ENCODE results near the gene SLC4A11. TPM values are rescaled to one million over a fixed set of nuclear protein-coding genes. Genes with fewer than 3 reads are reported as not detected.
"Not testable (repeated sequence)": the region's sequence is repeated elsewhere in the genome, so short reads cannot be mapped to it uniquely, and the experiment has no call there.

SLC4A11 gene
- total RNA-seq, 1 donor from 2014 or later: 4.2 TPM

DNA sequence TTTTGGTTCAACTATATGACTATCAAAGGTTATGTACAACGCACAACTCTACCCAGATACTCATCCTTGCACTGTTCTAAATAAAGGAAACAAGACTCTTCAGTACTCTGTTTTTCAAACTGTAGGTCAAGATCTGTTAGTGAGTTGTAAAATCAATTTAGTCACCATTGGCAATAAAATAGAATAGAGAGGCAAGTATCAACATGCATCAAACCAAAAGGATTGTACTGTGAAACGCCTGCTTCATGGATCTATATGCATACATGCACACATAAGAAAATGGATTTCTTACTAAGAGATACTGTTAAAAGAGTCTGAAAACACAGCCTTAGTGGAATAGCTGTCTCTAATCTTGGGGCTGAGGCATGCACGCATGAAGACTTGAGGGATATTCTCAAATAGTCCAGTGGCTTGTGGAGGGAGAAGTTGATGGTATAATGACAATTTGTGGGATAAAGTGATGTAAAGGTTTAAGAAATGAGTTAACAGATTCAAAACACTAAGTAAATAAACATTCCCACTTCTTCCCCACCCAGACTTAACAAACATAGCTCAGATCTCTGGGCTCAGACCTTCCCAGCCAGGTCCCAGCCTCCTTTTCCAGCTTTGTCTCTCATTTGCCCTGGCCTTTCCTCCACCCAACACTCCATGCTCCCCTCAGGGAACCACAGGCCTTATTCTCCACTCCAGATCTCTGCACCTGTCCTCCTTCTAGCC is 54.9 kb downstream of the SLC4A11 start:
- TF ChIP-seq, protein P1, sequence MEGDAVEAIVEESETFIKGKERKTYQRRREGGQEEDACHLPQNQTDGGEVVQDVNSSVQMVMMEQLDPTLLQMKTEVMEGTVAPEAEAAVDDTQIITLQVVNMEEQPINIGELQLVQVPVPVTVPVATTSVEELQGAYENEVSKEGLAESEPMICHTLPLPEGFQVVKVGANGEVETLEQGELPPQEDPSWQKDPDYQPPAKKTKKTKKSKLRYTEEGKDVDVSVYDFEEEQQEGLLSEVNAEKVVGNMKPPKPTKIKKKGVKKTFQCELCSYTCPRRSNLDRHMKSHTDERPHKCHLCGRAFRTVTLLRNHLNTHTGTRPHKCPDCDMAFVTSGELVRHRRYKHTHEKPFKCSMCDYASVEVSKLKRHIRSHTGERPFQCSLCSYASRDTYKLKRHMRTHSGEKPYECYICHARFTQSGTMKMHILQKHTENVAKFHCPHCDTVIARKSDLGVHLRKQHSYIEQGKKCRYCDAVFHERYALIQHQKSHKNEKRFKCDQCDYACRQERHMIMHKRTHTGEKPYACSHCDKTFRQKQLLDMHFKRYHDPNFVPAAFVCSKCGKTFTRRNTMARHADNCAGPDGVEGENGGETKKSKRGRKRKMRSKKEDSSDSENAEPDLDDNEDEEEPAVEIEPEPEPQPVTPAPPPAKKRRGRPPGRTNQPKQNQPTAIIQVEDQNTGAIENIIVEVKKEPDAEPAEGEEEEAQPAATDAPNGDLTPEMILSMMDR (IDR thresholded peaks at IDR 0.05): no peak
- no peak overlapping the region for H3K27ac Mint-ChIP-seq (ENCODE audit: unreplicated experiment)

DNA sequence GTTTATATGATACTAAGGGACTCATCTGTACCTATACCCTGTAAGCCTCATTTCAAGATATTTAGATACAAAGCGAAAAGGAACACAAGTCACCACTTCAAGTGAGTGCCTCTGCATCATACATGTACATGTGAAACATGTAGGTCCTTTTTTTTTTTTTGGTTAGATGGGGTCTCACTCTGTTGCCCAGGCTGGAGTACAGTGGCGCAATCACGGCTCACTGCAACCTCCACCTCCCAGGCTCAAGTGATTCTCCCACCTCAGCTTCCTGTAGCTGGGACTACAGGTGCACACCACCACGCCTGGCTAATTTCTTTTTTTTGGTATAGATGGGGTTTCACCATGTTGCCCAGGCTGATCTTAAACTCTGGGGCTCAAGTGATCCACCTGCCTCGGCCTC is 56.6 kb downstream of the SLC4A11 start:
- DNase-seq (ENCODE audit: low spot score); H3K36me3 Mint-ChIP-seq (ENCODE audit: low read depth); H3K4me1 Mint-ChIP-seq (ENCODE audit: low read depth); H3K27me3 Mint-ChIP-seq (ENCODE audit: low read depth); H3K9me3 Mint-ChIP-seq (ENCODE audit: low read depth); H3K4me3 Mint-ChIP-seq (ENCODE audit: unreplicated experiment); H3K27ac Mint-ChIP-seq (ENCODE audit: unreplicated experiment): not testable (repeated sequence)

More for the DNA sequence above, 54.9 kb downstream of the SLC4A11 start:
- H3K4me1 Mint-ChIP-seq (ENCODE audit: low read depth): peaks cover 4% of the 10 kb centered on the region
- DNase-seq (ENCODE audit: low spot score): no peak
- H3K9me3 Mint-ChIP-seq (ENCODE audit: low read depth): no peaks in the 10 kb centered on the region
- H3K27me3 Mint-ChIP-seq (ENCODE audit: low read depth): no peaks in the 10 kb centered on the region
- no peak overlapping the region for H3K4me3 Mint-ChIP-seq (ENCODE audit: unreplicated experiment)
- no peaks in the 10 kb centered on the region for H3K36me3 Mint-ChIP-seq (ENCODE audit: low read depth)

DNA sequence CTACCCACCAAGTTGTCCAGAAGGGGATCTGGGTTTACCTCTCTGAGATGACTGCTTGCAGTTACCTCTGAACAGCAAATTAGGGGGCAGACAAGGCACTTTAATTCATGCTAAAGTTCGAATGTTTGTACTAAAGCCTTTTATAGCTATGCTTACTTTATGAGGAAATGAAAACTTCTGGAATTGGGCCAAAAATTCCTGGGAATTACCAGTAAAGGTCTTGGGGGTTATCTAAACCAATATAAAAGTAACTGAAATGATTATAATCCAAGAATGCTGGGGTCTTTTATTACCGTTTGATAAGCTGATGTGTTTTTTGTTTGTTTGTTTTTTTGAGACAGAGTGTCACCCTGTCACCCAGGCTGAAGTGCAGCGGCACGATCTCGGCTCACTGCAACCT is 57.7 kb downstream of the SLC4A11 start:
- TF ChIP-seq, protein P1 (IDR thresholded peaks at IDR 0.05): no peak
- H3K36me3 Mint-ChIP-seq (ENCODE audit: low read depth): no peaks in the 10 kb centered on the region
- peaks cover 4% of the 10 kb centered on the region for H3K4me1 Mint-ChIP-seq (ENCODE audit: low read depth)
- H3K27ac Mint-ChIP-seq (ENCODE audit: unreplicated experiment): peak overlapping the region; percentile 27
- H3K27me3 Mint-ChIP-seq (ENCODE audit: low read depth): no peaks in the 10 kb centered on the region
- no peak overlapping the region for H3K4me3 Mint-ChIP-seq (ENCODE audit: unreplicated experiment)
- no peak for DNase-seq (ENCODE audit: low spot score)
- no peaks in the 10 kb centered on the region for H3K9me3 Mint-ChIP-seq (ENCODE audit: low read depth)

DNA sequence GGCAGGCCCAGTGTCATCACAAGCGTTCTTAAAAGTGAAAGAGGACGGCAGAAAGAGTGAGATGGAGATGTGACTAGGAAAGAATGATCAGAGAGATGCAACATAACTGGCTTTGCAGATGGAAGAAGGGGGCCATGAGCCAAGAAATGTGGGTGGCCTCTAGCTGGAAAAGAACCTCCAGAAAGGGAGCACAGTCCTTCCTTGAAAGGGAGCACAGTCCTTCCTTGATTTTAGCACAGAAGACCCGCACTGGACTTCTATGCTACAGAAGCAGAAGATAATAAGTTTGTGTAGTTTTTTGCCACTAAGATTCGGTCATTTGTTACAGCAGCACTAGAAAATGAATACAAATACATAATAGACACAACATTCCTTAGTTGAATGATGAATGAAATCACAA is 58.7 kb downstream of the SLC4A11 start:
- Mint-ChIP-seq H3K27ac (ENCODE audit: unreplicated experiment) (no peak overlapping the region), H3K4me3 (ENCODE audit: unreplicated experiment) (no peak overlapping the region), H3K4me1 (ENCODE audit: low read depth) (peaks cover 10% of the 10 kb centered on the region), H3K27me3 (ENCODE audit: low read depth) (no peaks in the 10 kb centered on the region), H3K9me3 (ENCODE audit: low read depth) (no peaks in the 10 kb centered on the region), H3K36me3 (ENCODE audit: low read depth) (no peaks in the 10 kb centered on the region)
- peak; percentile 1 for DNase-seq (ENCODE audit: low spot score)
- TF ChIP-seq, protein P1 (IDR thresholded peaks at IDR 0.05): no peak

DNA sequence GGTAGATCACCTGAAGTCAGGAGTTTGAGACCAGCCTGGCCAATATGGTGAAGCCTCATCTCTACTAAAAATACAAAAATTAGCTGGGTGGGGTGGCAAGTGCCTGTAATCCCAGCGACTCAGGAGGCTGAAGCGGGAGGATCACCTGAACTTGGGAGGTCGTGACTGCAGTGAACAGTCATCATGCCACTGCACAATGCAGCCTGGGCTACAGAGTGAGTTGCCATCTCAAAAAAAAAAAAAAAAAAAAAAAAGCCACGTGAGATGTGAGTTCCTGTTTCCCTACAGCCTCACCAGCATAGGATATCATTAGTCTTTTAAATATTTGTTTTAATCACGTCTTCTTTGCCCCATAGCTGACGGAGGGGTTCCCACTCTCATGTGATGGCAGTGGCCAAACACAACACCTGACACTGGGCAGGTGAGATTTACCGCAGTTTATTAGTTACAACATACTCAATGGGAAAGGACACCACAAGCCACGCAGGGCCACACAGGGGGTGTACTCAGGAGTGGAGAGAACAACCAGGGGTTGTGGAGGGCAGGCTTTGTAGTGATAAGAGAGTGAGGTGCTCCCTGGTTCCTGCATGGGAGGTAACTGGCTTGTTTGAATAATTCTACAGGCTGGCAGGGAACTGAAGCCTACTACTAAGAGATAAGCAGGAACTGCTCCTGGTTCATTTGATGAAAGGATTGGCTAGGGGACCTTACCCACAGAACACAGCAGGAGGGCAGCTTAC is 61.1 kb downstream of the SLC4A11 start:
- Mint-ChIP-seq H3K4me3 (ENCODE audit: unreplicated experiment) (no peak overlapping the region), H3K27ac (ENCODE audit: unreplicated experiment) (no peak overlapping the region), H3K27me3 (ENCODE audit: low read depth) (no peaks in the 10 kb centered on the region), H3K4me1 (ENCODE audit: low read depth) (peaks cover 21% of the 10 kb centered on the region), H3K9me3 (ENCODE audit: low read depth) (no peaks in the 10 kb centered on the region), H3K36me3 (ENCODE audit: low read depth) (no peaks in the 10 kb centered on the region)
- TF ChIP-seq, protein P1 (IDR thresholded peaks at IDR 0.05): no peak
- DNase-seq (ENCODE audit: low spot score): peak; percentile 20

Other genes starting within 250 kb of the SLC4A11 start
- 0.94 TPM in 1 of 3 replicates, not detected in the others for gene GNRH2, start 195.6 kb downstream of the SLC4A11 start, total RNA-seq
- 30.9 to 41.2 TPM (median 31.0 TPM) in 3 replicates for gene MRPS26, start 193.1 kb downstream of the SLC4A11 start, total RNA-seq
- gene OXT, start 167.6 kb downstream of the SLC4A11 start, total RNA-seq: not detected in 3 replicates
- gene AVP, start 154.5 kb downstream of the SLC4A11 start, total RNA-seq: not detected in 3 replicates
- gene FASTKD5, start 79.3 kb downstream of the SLC4A11 start, total RNA-seq: 9.8 to 12.3 TPM (median 10.8 TPM) in 3 replicates
- gene UBOX5, start 79.3 kb downstream of the SLC4A11 start, total RNA-seq: 4.5 to 6.3 TPM (median 5.8 TPM) in 3 replicates
- gene LZTS3, start 65.6 kb downstream of the SLC4A11 start, total RNA-seq: 6.4 to 9.3 TPM (median 8.1 TPM) in 3 replicates
- gene DDRGK1, start 34.5 kb downstream of the SLC4A11 start, total RNA-seq: 61.8 to 69.7 TPM (median 62.6 TPM) in 3 replicates
- gene ITPA, start 29.7 kb downstream of the SLC4A11 start, total RNA-seq: 35.1 to 43.4 TPM (median 41.5 TPM) in 3 replicates
- 14.8 to 17.8 TPM (median 16.8 TPM) in 3 replicates for gene DNAAF9, start 168.5 kb upstream of the SLC4A11 start, total RNA-seq
- 52.0 to 55.1 TPM (median 52.8 TPM) in 3 replicates for gene ATRN, start 231.8 kb upstream of the SLC4A11 start, total RNA-seq

Data from chondrocyte (in vitro differentiated cells).